Measurements from ENCODE around the gene PIGL. TPM values are rescaled to one million over a fixed set of nuclear protein-coding genes. Genes with fewer than 3 reads are reported as not detected.
A peak's percentile ranks its signal among the peaks of the same experiment; 100 is the strongest.

PIGL gene
- total and polyA plus RNA-seq, 2 donors (not counting 3 experiments of a cell fraction or from before 2014, with no cell fraction given), result 28.6 to 40.8 TPM

DNA sequence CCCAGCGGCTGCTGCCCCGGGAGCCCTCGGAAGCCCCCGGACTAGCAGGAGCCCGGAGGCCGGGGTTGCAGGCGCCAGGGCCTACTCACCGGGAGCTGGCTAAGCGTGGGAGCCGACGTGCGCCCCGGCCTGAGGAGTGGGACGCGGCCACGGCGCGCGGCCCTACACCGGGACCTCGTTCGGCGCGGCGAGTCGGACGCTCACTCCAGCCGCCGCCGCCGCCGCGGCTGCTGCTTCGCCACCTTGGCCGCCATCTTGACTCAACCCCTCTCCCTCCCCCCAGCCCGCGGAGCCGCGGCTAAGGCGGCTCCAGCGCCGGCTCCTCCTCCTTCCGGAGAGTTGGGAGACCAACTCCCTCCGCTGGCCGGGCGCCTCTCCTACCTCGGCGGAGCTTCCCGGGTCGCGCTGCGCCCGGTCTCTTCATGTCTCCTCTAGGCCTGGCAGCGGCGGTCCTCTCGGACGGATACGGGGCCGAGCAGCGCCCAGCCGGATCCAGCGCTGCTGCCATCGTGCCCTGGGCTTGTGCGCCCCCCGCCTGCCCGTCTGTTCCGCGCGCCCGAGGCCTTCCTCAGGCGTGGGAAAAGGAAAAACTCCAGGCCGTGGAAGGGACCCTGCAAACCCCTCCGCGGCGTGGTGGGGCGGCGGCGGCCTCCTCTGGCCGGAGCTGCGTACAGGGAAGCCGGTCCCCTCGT is 1.6 kb upstream of the PIGL start, which contains the start of gene NCOR1:
Gene NCOR1, minus strand, starts transcription at position 262 of the 692 bp plus-strand sequence. CDS start 20,965 bp downstream, outside the sequence.
- FAIRE-seq (no peak), DNase-seq (ENCODE audit: low read depth, low spot score) (peak; percentile 90)
- peaks cover 76% of the 10 kb centered on the region for H3K79me2 ChIP-seq (ENCODE audit: control insufficient read depth, insufficient read depth, low read length)
- TF ChIP-seq POLR2AphosphoS5 (IDR thresholded peaks at IDR 0.05; ENCODE audit: insufficient read depth, low read depth, low read length) (peak; percentile 96), POLR2A (IDR thresholded peaks at IDR 0.05; ENCODE audit: low read depth, low read length) (peak; percentile 92), MAX (IDR thresholded peaks at IDR 0.05; ENCODE audit: insufficient read depth, insufficient read length) (no peak)
- TF ChIP-seq, protein P1, sequence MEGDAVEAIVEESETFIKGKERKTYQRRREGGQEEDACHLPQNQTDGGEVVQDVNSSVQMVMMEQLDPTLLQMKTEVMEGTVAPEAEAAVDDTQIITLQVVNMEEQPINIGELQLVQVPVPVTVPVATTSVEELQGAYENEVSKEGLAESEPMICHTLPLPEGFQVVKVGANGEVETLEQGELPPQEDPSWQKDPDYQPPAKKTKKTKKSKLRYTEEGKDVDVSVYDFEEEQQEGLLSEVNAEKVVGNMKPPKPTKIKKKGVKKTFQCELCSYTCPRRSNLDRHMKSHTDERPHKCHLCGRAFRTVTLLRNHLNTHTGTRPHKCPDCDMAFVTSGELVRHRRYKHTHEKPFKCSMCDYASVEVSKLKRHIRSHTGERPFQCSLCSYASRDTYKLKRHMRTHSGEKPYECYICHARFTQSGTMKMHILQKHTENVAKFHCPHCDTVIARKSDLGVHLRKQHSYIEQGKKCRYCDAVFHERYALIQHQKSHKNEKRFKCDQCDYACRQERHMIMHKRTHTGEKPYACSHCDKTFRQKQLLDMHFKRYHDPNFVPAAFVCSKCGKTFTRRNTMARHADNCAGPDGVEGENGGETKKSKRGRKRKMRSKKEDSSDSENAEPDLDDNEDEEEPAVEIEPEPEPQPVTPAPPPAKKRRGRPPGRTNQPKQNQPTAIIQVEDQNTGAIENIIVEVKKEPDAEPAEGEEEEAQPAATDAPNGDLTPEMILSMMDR (IDR thresholded peaks at IDR 0.05; ENCODE audit: extremely low read depth in 1 of 2, insufficient read depth in 1 of 2, low read depth in 1 of 2, low read length in 2 of 2), result peak; percentile 14 to 40
- peak within 1 kb of the TSS; percentile 93 for H3K9ac ChIP-seq (replicated peaks; ENCODE audit: extremely low read depth, insufficient read depth, low read length)
- ChIA-PET POLR2A (interaction anchor here (0.5 to 1.0 kb wide), 3 partner anchors 13 to 165 kb away, joined by 3 to 5 read pairs (median 3); partner anchors contain the start of gene UBB), CTCF (interaction anchor here (0.7 to 3.9 kb wide), 7 partner anchors 24 to 138 kb away, joined by 3 to 13 read pairs (median 4); partner anchors contain the start of gene CENPV)
- H3K27ac ChIP-seq (ENCODE audit: insufficient read depth, low read depth, low read length), result peak within 1 kb of the TSS; percentile 84
- H3K4me3 ChIP-seq (replicated peaks in 1 of 3; ENCODE audit: insufficient read depth in 1 of 3, low read depth in 1 of 3, low read length in 3 of 3), result peak within 1 kb of the TSS; percentile 78 to 98 (median 96)
- no peaks in the 10 kb centered on the region for H3K9me1 ChIP-seq (replicated peaks; ENCODE audit: control insufficient read depth, extremely low read depth, insufficient read depth, low read length)
- H4K20me1 ChIP-seq (replicated peaks; ENCODE audit: control insufficient read depth, extremely low read depth, insufficient read depth, low read length), result peaks cover 3% of the 10 kb centered on the region
- intact Hi-C loops (cut with micrococcal nuclease), result loop anchor here (1.0 to 2.0 kb wide), 4 partner anchors 17 to 137 kb away; partner anchors contain the start of gene CENPV
- H3K9me3 ChIP-seq (replicated peaks; ENCODE audit: control insufficient read depth, insufficient read depth, low read length), result no peaks in the 10 kb centered on the region
- H3K4me1 ChIP-seq (ENCODE audit: control insufficient read depth, extremely low read depth, insufficient read depth, low read length), result peaks cover 22% of the 10 kb centered on the region
- H3K4me2 ChIP-seq (ENCODE audit: insufficient read depth, low read length), result peak within 1 kb of the TSS; percentile 92
- no TSS peak for BruUV-seq (replicated peaks)
- H3K36me3 ChIP-seq (ENCODE audit: control insufficient read depth in 2 of 2, extremely low read depth in 1 of 2, insufficient read depth in 2 of 2, low read length in 2 of 2), result no peaks in the 10 kb centered on the region
- H2AFZ ChIP-seq (ENCODE audit: low read depth, low read length), result peak within 1 kb of the TSS; percentile 77
- no peaks in the 10 kb centered on the region for H3K27me3 ChIP-seq (ENCODE audit: control insufficient read depth in 2 of 2, insufficient read depth in 2 of 2, low read length in 2 of 2)
- dilution Hi-C loops (cut with MboI; ENCODE audit: extremely low pct_ligation_motif_present, low sequenced_read_pairs), result no loop called here

Measured in endothelial cell of umbilical vein (primary cell).